ENCODE measurements around the gene FBRSL1.
"Not testable (repeated sequence)": the region's sequence is repeated elsewhere in the genome, so short reads cannot be mapped to it uniquely, and the experiment has no call there.

The FBRSL1 gene

DNA sequence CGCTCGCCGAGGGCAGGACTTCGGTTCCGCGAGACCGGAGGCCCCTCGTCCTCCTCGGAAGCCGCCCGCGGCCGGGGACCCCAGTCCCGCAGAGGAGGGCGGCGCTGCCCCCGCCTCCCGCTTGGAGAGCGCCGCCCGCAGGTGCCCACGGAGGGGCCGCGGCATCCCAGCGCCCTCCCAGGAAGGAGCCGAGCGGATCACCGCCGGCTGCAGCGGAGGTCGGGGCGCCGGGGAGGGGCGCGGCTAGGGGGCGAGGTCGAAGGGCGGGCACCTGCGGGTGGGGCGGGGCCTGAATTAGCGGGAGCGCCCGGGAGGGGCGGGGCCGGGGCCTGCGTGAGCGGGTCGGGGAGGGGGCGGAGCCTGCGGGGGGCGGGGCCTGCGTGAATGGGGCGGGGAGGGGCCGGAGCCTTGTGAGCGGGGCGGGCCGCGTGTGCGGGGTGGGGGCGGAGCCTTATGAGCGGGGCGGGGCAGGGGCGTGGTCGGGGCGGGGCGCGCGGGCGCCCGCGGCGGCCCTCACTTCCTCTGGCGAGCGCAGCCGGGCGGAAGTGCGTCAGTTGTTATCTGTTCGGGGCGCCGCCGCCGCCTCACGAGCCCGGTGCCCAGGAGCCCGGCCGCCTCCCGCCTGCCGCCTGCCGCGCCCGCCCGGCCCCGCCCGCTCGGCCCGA lies at the start of gene FBRSL1:
Gene FBRSL1, plus strand, starts transcription at position 550 of the 665 bp plus-strand sequence.
- DNase-seq: peak; percentile 83 to 94

DNA sequence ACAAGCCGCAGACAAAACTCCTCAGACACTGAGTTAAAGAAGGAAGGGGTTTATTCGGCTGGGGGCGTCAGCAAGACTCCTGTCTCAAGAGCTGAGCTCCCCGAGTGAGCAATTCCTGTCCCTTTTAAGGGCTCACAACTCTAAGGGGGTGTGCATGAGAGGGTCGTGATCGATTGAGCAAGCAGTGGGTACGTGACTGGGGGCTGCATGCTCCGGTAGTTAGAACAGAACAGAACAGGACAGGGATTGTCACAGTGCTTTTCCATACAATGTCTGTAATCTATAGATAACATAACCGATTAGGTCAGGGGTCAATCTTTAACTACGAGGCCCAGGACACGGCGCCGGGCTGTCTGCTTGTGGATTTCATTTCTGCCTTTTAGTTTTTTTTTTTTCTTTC lies 49.5 kb upstream of the FBRSL1 start:
- DNase-seq: not testable (repeated sequence)

DNA sequence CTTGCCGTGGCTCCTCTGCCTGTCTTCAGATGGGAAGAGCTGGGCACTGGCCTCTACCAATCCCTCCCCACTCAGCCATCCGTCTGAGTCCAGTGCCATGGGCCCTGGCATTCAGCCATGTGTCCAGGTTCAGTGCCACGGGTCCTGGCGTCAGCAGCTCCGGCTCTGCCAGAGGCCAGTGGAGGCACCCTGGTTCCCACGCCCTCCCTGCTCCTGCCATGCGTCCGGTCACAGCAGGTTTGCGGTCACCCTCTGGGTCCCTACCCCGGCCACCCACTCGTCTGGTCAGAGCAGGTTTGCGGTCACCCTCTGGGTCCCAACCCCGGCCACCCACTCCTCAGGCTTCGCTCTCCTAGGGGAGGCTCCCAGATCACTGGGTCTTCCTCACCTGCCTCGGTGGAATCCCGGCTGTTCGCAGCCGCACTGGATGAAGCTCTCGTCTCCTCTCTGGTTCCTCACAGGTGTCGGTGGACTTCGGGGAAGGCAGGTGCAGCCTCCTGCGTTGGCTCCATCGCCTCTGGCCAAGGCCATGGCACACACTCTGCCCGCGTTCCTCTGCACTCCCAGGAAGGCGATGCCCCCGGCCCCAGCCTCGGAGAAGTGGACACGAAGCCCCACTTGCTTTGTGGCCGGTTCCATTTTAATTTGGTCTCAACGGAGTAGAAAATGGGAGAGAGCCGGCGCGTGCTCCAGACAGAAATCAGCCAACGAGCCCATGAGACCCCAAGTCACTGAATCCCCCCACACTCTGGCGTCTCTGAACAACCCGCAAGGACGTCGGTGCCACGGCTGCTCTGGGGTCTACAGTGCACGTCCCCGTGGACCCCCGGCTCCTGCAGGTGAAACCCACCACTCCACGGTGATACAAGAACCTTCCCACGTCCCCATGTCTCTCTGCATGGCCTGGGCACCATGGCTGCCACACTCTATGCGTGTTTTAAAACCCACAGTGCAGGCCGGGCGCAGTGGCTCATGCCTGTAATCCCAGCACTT lies 47.8 kb upstream of the FBRSL1 start:
- no peak for DNase-seq

DNA sequence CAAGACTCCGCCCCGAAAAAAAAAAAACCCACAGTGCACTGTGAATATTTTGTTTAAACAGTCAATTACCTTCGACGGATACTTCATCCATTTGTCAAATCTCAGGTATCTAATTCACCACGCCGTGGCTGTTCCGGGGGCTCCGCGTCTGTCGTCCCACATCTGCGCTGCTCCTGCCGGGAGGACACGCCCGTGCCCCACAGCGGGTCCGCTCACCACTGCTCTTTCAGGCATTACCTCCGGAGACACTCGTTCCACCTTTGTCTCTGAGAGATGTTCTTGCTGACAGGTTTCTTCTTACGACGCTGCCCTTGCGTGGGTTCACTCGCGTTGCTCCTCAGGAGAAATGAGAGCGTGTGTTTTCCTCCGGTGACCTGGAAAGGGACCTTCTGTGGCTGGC lies 46.9 kb upstream of the FBRSL1 start:
- DNase-seq: no peak

DNA sequence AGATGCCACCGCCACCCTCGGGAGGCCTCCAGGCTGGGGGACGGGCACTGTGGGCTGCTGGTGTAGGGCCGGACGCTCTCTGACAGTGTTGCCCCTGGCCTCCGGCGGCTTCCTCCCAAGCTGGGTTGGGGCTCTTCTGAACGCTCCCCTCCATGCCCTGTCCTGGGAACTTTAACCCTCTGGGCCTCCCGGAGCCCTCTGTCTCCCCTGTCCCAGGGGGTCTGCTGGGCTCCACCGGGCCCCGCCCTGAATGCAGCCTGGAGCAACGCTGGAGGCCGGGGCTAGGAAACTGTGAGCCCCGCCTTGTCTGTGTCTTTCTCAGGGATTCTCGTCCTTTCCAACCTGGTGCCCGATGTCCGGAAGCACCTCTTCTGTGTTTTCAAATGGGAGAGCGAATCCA lies 45.7 kb upstream of the FBRSL1 start:
- no peak for DNase-seq

DNA sequence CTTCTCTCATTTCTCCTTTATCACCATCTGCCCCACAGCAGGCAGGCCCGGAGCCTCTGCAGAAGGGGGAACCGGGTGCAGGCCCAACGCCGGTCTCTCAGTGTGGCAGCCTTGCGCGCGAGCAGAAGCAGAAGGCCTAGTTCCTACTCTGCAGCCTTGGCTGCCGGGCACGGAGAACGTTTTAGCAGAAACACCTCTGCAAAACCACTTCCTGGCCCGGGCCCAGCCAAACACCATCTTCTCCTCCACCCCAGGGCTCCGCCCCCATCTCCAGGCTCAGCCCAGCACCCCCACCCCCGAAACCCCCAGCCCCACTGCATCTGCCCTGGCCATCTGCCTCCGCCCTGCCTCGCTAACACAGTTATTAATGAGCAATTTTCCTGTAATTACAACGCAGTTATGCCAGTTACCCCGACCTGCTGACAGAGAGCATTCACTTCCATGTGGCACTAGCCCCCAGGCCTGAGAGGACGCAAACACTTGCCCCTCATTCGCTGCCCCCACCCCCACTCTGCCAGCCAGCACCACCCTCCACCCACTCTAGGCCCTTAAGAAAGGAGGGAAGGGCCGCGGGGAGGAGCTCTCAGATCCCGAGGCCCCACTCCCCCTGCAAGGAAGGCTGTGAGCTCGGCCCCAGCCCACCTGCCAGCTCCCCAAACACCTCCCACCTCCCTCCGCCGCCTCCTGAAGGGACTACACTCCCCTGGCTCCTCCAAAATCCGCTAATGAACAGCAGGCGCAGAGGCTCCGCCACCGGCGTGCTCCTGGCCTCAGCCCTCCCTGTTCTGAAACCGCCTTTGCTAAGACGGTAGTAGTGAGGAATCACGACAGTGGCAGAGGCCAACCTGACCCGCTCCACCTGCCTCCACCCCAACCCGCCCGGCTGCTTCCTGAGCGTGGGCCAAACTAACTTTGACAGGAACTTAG lies 44.7 kb upstream of the FBRSL1 start:
- DNase-seq: peak in 1 of 2 experiments; percentile 65

DNA sequence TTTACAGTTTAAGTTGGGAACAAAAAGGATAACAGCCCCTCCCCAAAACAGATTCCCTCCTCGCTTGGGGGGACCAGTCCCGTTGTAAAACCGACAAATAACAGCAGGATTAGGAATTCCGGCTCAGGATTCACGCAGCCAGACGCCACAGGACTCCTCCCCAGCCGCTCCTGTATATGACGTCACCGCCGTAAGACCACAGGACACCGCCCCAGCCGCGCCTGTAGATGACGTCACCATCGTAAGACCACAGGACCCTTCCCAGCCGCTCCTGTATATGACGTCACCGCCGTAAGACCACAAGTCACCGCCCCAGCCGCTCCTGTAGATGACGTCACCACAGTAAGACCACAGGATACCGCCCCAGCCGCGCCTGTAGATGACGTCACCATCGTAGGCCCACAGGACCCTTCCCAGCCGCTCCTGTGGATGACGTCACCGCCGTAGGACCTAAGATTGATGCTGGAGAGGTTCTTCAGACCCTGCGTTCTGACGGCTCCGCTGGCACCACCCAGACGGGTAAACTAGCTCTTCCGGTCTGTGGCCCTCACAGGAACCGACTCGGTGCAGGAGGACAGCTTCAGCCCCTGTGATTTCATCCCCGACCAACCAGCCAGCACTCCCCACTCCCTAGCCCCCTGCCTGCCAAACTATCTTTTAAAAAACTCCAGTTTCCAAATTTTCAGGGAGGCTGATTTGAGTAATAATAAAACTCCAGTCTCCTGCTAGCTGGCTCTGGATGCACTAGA lies 43.9 kb upstream of the FBRSL1 start:
- DNase-seq: peak; percentile 99 to 100

DNA sequence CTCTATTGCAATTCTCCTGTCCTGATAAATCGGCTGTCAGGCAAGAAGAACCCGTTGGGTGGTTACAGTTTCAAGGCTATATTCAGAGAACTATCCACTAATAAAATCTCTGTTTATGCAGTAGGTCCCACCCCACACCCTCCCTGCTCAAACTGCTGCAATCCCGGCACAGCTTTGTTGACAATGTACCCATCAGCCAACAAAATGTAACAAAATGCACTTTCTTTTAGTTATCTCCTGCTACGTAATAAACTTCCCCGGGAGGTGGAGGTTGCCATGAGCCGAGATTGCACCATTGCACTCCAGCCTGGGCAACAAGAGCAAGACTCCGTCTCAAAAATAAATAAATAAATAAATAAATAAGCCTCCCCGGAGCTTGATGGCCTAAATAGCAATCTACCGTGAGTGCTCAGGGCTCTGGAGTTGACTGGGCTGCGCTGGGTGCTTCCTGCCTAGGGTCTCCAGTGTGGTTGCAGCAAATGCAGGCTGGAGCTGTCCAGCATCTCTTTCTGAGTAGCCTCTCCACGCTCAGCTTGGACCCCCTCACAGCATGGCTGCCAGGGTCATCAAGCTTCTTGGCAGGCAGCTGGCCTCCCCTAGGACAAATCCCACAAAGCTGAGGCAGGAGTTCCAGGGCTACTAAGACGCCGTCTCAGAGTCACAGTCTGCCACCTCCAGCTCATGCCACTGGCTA lies 43.2 kb upstream of the FBRSL1 start:
- DNase-seq: no peak

DNA sequence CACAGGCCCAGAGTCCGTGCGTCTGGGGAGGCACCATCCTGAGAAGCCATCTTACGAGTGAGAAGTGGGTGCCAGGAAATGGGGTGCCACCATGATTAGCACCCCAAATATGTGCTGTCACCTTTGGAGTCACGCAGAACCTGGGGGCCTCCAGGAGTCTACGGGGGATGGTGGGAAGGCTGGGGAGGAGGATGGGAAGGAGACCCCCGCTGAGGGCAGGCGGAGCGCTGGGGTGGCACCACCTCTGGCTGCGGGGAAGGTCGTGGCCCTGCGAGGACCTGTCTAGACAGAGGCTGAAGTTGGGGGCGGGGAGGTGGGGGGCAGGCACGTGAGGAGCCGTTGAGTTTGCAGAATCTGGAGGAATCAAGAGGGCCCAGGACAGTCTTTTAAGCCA lies 42.6 kb upstream of the FBRSL1 start:
- no peak for DNase-seq

DNA sequence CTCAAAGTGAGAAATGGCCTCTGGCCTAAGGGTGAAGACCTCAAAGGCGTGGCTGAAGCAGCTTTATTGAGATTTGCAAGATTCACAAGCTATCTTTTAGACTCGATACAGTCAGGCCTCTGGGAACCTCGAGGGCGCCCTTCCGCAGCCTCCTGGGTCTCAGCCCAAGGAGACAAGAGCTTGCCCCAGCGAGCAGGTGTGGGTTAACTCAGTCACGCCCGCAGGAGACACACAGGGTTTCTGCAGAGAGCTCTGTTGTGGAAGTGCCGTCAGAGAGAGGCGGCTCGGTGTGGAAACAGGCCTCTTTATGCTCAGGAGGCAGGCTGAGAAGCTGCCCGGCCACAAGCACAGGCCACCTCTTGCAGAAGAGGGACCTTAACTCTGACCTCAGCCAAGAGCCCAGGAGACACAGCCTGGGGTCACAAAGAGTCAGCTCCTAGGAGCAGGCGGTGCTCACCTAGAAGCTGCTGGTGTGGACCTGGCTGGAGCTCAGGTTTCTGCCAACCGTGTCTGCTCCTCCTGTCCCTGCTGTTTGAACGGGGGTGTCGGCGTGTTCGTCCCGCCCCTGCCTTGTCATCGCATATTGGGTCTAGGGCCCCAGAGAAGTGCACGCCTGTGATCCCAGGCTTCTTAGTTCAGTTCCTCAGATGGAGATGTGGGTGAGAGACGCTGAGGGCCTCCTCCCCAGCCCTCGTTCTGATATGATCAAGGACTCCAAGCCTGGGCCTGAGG lies 42.1 kb upstream of the FBRSL1 start:
- DNase-seq: no peak

DNA sequence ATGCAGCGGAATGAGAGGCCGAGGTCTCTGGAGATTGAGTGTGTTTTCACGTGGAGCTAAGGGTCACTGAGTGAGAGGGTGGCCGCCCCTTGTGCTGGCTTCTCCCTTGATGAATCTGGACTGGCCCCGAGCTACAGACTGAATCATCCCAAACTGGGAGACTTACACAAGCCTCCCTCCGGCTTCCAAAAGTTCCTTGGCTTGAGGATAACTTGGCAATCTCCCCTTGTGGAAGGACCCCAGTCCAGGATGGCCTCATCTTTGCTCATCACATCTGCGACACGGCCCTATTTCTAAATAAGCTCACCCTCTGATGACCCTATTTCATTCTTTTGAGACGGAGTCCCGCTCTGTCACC lies 41.5 kb upstream of the FBRSL1 start:
- no peak for DNase-seq

DNA sequence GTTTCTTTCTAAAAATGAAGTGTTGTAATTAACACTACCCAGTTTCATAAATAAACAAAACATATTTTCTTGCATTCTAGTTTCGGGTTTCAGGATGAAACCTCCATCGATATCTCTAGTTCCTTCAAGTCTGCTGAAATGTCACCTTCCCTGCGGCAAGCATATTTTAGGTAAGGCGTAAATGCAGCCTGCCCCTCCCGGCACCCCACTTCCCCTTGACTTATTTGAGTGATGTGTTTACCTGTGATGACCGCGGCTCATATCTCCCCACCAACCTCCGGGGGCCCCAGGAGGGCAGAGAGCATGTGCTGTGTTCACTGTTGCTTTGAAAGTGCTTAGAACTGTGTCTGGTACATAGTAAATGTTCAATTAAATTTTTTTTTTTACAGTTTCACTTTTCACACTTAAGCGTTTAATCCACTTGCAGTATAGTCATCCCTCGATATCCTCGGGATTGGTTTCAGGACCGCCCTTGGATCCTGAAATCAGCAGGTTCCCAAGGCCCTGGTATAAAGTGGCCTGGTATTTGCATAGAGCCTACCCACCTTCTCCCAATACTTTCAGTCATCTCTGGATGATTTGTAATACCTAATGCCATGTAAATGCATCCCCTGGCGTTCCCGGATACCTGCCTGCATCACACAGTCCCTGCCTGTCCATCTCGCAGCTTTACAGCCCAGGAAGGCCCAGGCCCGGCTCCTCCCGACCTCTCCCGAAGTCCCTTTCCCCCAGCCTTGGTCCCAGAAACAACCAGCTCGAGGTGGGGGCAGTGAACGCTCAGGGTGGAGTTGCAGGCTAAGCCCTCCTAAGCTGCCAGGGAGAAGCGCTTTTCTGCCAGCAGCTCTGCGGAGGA lies 40.2 kb upstream of the FBRSL1 start:
- DNase-seq: no peak

DNA sequence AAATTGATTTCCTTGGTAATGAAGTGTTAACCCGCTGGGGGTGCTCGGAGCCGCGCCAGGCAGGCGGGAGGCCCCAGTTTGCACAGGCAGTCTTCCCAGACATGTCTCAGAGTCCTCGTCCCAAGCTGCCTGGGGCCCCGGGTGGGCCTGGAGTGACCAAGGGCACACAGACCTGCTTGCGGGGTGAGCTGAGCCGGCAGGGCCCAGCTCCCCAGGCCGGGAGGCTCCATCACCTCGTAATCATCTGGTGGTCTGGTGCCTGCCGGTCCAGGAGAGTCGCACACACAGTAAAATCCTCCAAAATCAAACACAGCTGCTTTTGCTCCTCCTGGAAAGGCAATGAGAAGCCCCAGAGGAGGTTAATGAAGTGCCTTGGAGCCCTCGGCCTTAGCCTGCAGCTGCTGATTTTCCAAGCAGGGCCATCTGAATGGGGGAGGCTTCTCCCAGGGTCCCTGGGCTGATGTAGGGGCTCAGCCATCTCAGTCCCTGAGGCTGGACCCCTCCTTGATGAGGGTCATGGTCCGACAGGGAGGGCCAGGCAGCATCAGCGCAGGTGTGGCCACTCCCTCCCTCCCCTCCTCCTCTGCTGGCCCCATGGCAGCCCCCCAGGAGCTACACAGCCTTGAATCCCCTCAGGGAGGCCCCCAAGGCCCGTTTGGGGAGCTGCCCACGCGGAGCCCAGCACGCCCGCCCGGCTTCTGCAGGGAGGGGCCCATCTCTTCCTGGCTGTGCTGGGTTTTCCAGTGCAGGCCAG lies 39.4 kb upstream of the FBRSL1 start:
- peak; percentile 34 to 51 for DNase-seq

DNA sequence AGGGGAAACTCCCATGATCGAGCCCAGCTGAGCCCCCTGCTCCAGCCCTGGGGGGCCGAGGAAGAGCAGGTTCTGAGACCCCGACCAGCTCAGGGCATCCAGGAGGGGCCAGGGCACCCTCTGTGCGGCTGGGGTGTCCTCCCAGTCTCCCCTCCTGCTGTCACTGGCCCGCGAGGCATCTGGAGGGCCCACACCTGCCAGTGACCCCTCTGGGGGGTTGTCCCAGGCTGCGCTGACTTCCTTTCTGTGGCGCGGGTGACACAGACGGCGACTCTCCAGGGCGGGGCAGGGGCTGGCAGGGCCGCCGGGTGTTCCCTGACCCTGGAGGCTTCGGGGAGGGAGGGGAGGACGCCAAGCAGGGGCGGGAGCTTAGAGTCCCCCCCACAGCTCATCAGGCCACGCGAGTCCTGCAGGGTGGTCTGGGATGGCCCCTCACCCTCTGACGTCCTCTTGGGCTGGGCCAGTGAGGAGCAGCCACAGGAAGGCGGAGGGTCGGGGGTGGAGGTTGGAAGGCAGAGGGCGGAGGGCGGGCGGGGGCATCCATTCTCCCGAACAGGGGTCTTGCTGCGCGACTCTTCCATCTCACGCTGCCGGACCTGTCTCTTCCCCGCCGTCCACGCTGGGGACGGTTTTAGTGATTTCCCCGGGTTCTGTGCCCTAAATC lies 38.6 kb upstream of the FBRSL1 start:
- no peak for DNase-seq

DNA sequence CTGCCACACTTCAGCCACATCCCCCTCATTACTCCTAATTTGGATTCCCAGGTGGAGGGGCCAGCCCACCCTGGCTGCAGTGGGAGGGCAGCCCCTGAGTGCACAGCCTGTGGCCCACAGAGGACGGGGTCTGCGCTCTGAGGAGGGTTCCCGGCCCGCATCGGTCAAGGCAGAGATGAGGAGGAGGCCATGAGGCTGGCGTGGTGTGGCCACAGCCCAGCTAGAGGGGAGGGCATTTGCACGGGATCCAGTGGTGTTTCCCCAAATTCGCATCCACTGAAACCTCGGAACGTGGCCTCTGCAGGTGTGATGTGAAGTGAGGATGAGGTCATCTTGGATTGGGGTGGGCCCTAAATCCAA lies 38.1 kb upstream of the FBRSL1 start:
- no peak for DNase-seq

DNA sequence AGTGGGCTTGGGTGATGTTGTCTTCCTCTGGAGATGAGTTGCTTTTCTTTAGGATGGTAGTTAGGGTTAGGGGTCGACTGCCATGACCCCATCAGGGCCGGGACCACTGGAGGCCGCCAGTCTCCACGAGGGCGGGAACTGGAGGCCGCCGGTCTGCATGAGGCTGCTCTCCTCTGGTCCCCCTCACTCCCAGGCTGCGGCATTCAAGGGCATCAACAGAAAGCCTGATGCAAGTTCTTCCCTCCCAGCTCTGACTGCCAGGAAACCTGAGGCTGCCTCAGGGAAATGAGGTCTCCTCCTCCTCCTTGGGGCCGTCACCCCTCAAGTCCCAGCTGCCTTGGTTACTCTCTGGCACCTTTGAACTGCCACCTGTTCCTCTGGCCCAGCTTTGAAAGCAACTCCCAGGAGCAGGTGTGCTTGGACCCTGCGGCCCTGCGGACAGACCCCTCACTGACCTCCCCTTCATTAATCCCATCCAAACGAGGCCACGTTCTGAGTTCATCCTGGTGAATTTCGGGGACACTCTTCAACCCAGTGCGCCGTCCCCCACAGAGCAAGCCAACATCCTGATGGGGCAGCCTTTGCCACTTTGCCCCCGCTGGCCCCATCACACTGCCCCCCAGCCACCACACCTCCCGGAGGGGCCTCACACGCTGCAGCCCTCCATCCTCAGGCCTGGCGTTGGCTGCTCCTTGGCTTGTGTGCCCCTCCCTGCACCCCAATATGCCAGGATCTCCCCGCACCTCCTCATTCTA lies 37.2 kb upstream of the FBRSL1 start:
- no peak for DNase-seq

DNA sequence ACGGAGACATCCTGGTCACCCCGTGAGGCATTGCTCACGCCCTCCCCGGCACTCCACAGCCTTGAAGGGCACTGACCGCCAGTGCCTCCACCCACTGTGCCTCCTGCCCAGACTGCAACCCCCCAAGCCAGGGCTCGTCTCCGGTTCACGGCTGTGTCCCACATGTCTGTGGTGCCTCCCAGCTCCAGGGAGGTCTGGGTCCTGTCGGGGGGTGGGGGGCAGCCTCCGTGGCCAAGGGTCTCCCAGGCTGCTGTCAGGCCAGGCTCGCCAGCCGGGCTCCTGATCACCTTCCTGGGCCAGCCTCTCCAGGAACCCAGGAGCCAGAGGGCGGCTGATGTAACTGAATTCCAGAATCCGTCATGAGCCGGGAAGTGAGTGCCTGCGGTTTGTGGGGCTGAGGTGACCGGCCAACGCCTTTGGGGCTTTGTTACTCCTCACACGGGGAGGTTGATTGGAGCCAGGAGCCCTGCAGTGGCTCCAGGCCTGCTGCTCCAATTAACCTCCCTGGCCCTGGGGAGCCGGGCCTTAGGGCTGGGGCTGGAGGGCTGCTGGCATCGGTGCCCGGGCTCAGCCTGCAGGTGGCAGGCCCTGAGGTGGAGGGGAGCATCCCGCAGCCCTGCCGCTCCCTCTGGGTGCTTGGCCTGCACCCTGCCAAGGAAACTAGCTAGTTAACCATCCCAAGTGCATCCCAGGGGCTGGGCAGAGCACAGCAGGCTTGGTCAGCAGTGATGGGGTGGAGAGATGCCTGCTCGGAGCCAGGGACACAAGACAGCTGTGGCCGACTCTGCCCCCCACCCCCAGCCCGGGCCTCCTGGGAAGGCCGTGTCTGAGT lies 36.4 kb upstream of the FBRSL1 start:
- no peak for DNase-seq
